Measurements from ENCODE around the gene PTBP2.

The PTBP2 gene

GRCh38 chr1:96721416-96722160 is at the start of gene PTBP2:
Gene PTBP2, plus strand, starts transcription at chr1:96721784. Its CDS starts 81 bp downstream, at chr1:96721865.
- DNase-seq (ENCODE audit: low spot score), result peak; percentile 94

- no peak for DNase-seq (ENCODE audit: low spot score)
Observed at GRCh38 chr1:96674915-96675314, 46.7 kb upstream of the PTBP2 start.

GRCh38 chr1:96682056-96682455 is 39.5 kb upstream of the PTBP2 start:
- no peak for DNase-seq (ENCODE audit: low spot score)

- no peak for DNase-seq (ENCODE audit: low spot score)
Observed at GRCh38 chr1:96683931-96684330, 37.7 kb upstream of the PTBP2 start.

GRCh38 chr1:96684744-96685143 is 36.8 kb upstream of the PTBP2 start:
- DNase-seq (ENCODE audit: low spot score), result no peak

GRCh38 chr1:96688767-96689166 is 32.8 kb upstream of the PTBP2 start:
- DNase-seq (ENCODE audit: low spot score), result no peak

- no peak for DNase-seq (ENCODE audit: low spot score)
Observed at GRCh38 chr1:96695954-96696353, 25.6 kb upstream of the PTBP2 start.

- no peak for DNase-seq (ENCODE audit: low spot score)
Observed at GRCh38 chr1:96698342-96698983, 23.1 kb upstream of the PTBP2 start.

- peak; percentile 10 for DNase-seq (ENCODE audit: low spot score)
Observed at GRCh38 chr1:96703186-96703585, 18.4 kb upstream of the PTBP2 start.

GRCh38 chr1:96707023-96707422 is 14.6 kb upstream of the PTBP2 start:
- DNase-seq (ENCODE audit: low spot score), result no peak

- DNase-seq (ENCODE audit: low spot score), result no peak
Observed at GRCh38 chr1:96708482-96708881, 13.1 kb upstream of the PTBP2 start.

GRCh38 chr1:96710708-96711477 is 10.7 kb upstream of the PTBP2 start:
- peak; percentile 12 for DNase-seq (ENCODE audit: low spot score)

GRCh38 chr1:96713649-96714048 is 7.9 kb upstream of the PTBP2 start:
- no peak for DNase-seq (ENCODE audit: low spot score)

- DNase-seq (ENCODE audit: low spot score), result no peak
Observed at GRCh38 chr1:96714881-96715280, 6.7 kb upstream of the PTBP2 start.

- no peak for DNase-seq (ENCODE audit: low spot score)
Observed at GRCh38 chr1:96715482-96715881, 6.1 kb upstream of the PTBP2 start.

GRCh38 chr1:96721053-96721415 is 550 bp upstream of the PTBP2 start:
- DNase-seq (ENCODE audit: low spot score), result no peak

GRCh38 chr1:96722161-96722922 is 758 bp downstream of the PTBP2 start:
- peak; percentile 77 for DNase-seq (ENCODE audit: low spot score)

- no peak for DNase-seq (ENCODE audit: low spot score)
Observed at GRCh38 chr1:96722958-96723357, 1.4 kb downstream of the PTBP2 start.

- no peak for DNase-seq (ENCODE audit: low spot score)
Observed at GRCh38 chr1:96723377-96723776, 1.8 kb downstream of the PTBP2 start.

GRCh38 chr1:96723936-96724335 is 2.4 kb downstream of the PTBP2 start:
- no peak for DNase-seq (ENCODE audit: low spot score)

- no peak for DNase-seq (ENCODE audit: low spot score)
Observed at GRCh38 chr1:96727860-96728259, 6.3 kb downstream of the PTBP2 start.

- no peak for DNase-seq (ENCODE audit: low spot score)
Observed at GRCh38 chr1:96730574-96731298, 9.2 kb downstream of the PTBP2 start.
